ENCODE measurements around the gene MYOZ3. TPM values are rescaled to one million over a fixed set of nuclear protein-coding genes. Genes with fewer than 3 reads are reported as not detected.

MYOZ3 gene
- total RNA-seq, 1 donor from 2014 or later = 2.9 TPM

- peaks cover 9% of the 10 kb centered on the region for H3K36me3 Mint-ChIP-seq (ENCODE audit: insufficient read depth)
- no peaks in the 10 kb centered on the region for H3K4me1 Mint-ChIP-seq (ENCODE audit: low read depth)
- H3K27ac Mint-ChIP-seq = no peak within 1 kb of the TSS
- peak; percentile 62 for TF ChIP-seq CTCF (IDR thresholded peaks at IDR 0.05; ENCODE audit: unreplicated experiment)
- no peaks in the 10 kb centered on the region for H3K9me3 Mint-ChIP-seq (ENCODE audit: low read depth)
- H3K27me3 Mint-ChIP-seq = no peaks in the 10 kb centered on the region
- no peak within 1 kb of the TSS for H3K4me3 Mint-ChIP-seq (ENCODE audit: low read depth)
- DNase-seq (ENCODE audit: low spot score, unreplicated experiment) = peak; percentile 71
Observed at GRCh38 chr5:150700594-150701377, 39.7 kb downstream of the MYOZ3 start, which contains the start of gene RBM22. Gene RBM22, minus strand, starts transcription at chr5:150701062. Its CDS starts 77 bp downstream, at chr5:150700985.

- Mint-ChIP-seq H3K4me3 (ENCODE audit: low read depth) (no peak overlapping the region), H3K27me3 (no peaks in the 10 kb centered on the region)
- DNase-seq (ENCODE audit: low spot score, unreplicated experiment) = no peak
Observed at GRCh38 chr5:150703762-150704161, 42.7 kb downstream of the MYOZ3 start.

GRCh38 chr5:150706776-150707390 is 45.8 kb downstream of the MYOZ3 start:
- Mint-ChIP-seq H3K4me3 (ENCODE audit: low read depth) (no peak overlapping the region), H3K27me3 (no peaks in the 10 kb centered on the region), H3K9me3 (ENCODE audit: low read depth) (no peaks in the 10 kb centered on the region), H3K4me1 (ENCODE audit: low read depth) (peaks cover 18% of the 10 kb centered on the region), H3K27ac (peak overlapping the region; percentile 12), H3K36me3 (ENCODE audit: insufficient read depth) (peaks cover 6% of the 10 kb centered on the region)
- DNase-seq (ENCODE audit: low spot score, unreplicated experiment) = no peak
- TF ChIP-seq CTCF (IDR thresholded peaks at IDR 0.05; ENCODE audit: unreplicated experiment) = no peak

More at GRCh38 chr5:150703762-150704161, 42.7 kb downstream of the MYOZ3 start:
- H3K27ac Mint-ChIP-seq = no peak overlapping the region
- H3K4me1 Mint-ChIP-seq (ENCODE audit: low read depth) = peaks cover 15% of the 10 kb centered on the region
- no peak for TF ChIP-seq CTCF (IDR thresholded peaks at IDR 0.05; ENCODE audit: unreplicated experiment)
- no peaks in the 10 kb centered on the region for H3K9me3 Mint-ChIP-seq (ENCODE audit: low read depth)
- peaks cover 6% of the 10 kb centered on the region for H3K36me3 Mint-ChIP-seq (ENCODE audit: insufficient read depth)

GRCh38 chr5:150710165-150710564 is 49.1 kb downstream of the MYOZ3 start:
- Mint-ChIP-seq H3K36me3 (ENCODE audit: insufficient read depth) (peaks cover 7% of the 10 kb centered on the region), H3K9me3 (ENCODE audit: low read depth) (no peaks in the 10 kb centered on the region), H3K27ac (no peak overlapping the region), H3K4me1 (ENCODE audit: low read depth) (peaks cover 18% of the 10 kb centered on the region), H3K27me3 (no peaks in the 10 kb centered on the region), H3K4me3 (ENCODE audit: low read depth) (no peak overlapping the region)
- peak; percentile 16 for TF ChIP-seq CTCF (IDR thresholded peaks at IDR 0.05; ENCODE audit: unreplicated experiment)
- no peak for DNase-seq (ENCODE audit: low spot score, unreplicated experiment)

GRCh38 chr5:150723845-150724244 is 62.8 kb downstream of the MYOZ3 start:
- H3K4me3 Mint-ChIP-seq (ENCODE audit: low read depth) = no peak overlapping the region
- DNase-seq (ENCODE audit: low spot score, unreplicated experiment) = no peak
- no peaks in the 10 kb centered on the region for H3K9me3 Mint-ChIP-seq (ENCODE audit: low read depth)
- TF ChIP-seq CTCF (IDR thresholded peaks at IDR 0.05; ENCODE audit: unreplicated experiment) = no peak
- no peak overlapping the region for H3K27ac Mint-ChIP-seq
- no peaks in the 10 kb centered on the region for H3K27me3 Mint-ChIP-seq
- H3K4me1 Mint-ChIP-seq (ENCODE audit: low read depth) = no peaks in the 10 kb centered on the region
- peaks cover 25% of the 10 kb centered on the region for H3K36me3 Mint-ChIP-seq (ENCODE audit: insufficient read depth)

Other genes starting within 250 kb of the MYOZ3 start
- 41.3 and 45.8 TPM in 2 replicates for gene CD74, start 248.3 kb upstream of the MYOZ3 start, total RNA-seq
- gene RPS14, start 211.5 kb upstream of the MYOZ3 start, total RNA-seq = 1,941 and 2,072 TPM in 2 replicates
- gene NDST1, start 153.1 kb upstream of the MYOZ3 start, total RNA-seq = 154 and 169 TPM in 2 replicates
- gene SYNPO, start 20.6 kb upstream of the MYOZ3 start, total RNA-seq = 1.4 and 1.5 TPM in 2 replicates
- gene RBM22, start 39.8 kb downstream of the MYOZ3 start, total RNA-seq = 58.1 and 59.1 TPM in 2 replicates
- gene DCTN4, start 97.8 kb downstream of the MYOZ3 start, total RNA-seq = 68.6 and 73.3 TPM in 2 replicates
- 11.5 and 12.2 TPM in 2 replicates for gene SMIM3, start 117.5 kb downstream of the MYOZ3 start, total RNA-seq
- not detected in 2 replicates for gene IRGM, start 185.3 kb downstream of the MYOZ3 start, total RNA-seq
- 17.2 and 18.6 TPM in 2 replicates for gene ZNF300, start 243.7 kb downstream of the MYOZ3 start, total RNA-seq